SK-N-MC (cell line): ENCODE data around the gene TSPAN19.
"Not testable (repeated sequence)": the region's sequence is repeated elsewhere in the genome, so short reads cannot be mapped to it uniquely, and the experiment has no call there.

ENCODE experiments used
- DNase-seq: peaks from one replicate; pipeline ENCODE4 v3.0.0-alpha.2; 2011; ENCODE audit warnings: low read depth, low spot score
- H3K27ac ChIP-seq: fragments of 200-600 bp; sonication (generic); 2 replicates; pipeline ENCODE4 v1.5.1; 2016; ENCODE audit warnings: mixed run types
- H3K36me3 ChIP-seq: fragments of 200-600 bp; sonication (generic); 2 replicates; pipeline ENCODE4 v1.6.1; 2017; ENCODE audit warnings: antibody characterized with exemption, low read length, mixed read lengths; ENCODE audit not compliant: insufficient read depth
- H3K4me3 ChIP-seq: fragments of 200-600 bp; sonication (generic); 2 replicates; pipeline ENCODE4 v1.5.1; 2016
- H3K9ac ChIP-seq: fragments of 200-600 bp; sonication (generic); 2 replicates; pipeline ENCODE4 v1.8.0; 2017; ENCODE audit warnings: mixed run types, mixed read lengths; ENCODE audit not compliant: insufficient read length
- H3K9me3 ChIP-seq: fragments of 200-600 bp; sonication (generic); 2 replicates; pipeline ENCODE4 v1.6.1; 2017; ENCODE audit warnings: low read depth, mild to moderate bottlenecking, antibody characterized with exemption, low read length, moderate library complexity, mixed read lengths
- EZH2 ChIP-seq: fragments of 200-600 bp; sonication (generic); IDR thresholded peaks from one replicate; pipeline ENCODE4 v1.6.1; 2017; ENCODE audit warnings: antibody characterized with exemption
- FOXP2 ChIP-seq: optimal IDR thresholded peaks from 2 replicates; pipeline ENCODE3; 2011; ENCODE audit warnings: mild to moderate bottlenecking, moderate library complexity; ENCODE audit not compliant: insufficient read depth; ENCODE audit errors: extremely low read length, control extremely low read depth
- POLR2AphosphoS5 ChIP-seq: IDR thresholded peaks from 2 replicates; pipeline ENCODE4 v1.6.1; 2012; ENCODE audit warnings: mild to moderate bottlenecking, low read depth, low read length, borderline replicate concordance

TSPAN19 gene

DNA sequence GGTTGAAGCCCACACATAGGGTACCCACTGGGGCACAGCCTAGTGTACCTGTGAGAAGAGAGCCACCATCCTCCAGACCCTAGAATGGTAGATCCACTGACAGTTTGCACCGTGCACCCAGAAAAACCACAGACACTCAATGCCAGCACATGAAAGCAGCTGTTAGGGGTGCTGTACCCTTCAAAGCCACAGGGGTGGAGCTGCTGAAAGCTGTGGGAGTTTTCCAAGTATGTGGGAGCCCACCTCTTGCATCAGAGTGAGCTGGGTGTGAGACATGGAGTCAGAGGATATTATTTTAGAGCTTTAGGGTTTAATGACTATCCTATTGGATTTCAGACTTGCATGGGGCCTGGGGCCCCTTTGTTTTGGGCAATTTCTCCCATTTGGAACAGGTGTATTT, 30.5 kb downstream of the TSPAN19 start:
- DNase-seq: no peak
- H3K9ac ChIP-seq: no peak overlapping the region
- H3K4me3 ChIP-seq: no peak overlapping the region
- no peak overlapping the region for H3K27ac ChIP-seq
- H3K9me3 ChIP-seq: no peaks in the 10 kb centered on the region
- TF ChIP-seq FOXP2 (no peak), EZH2 (no peak), POLR2AphosphoS5 (no peak)
- no peaks in the 10 kb centered on the region for H3K36me3 ChIP-seq

GRCh38 chr12:85005047-85005446, 31.0 kb downstream of the TSPAN19 start:
- not testable (repeated sequence) for H3K9me3 ChIP-seq, H3K27ac ChIP-seq, H3K4me3 ChIP-seq, DNase-seq, H3K36me3 ChIP-seq, H3K9ac ChIP-seq

- TF ChIP-seq POLR2AphosphoS5 (no peak), EZH2 (no peak), FOXP2 (no peak)
- DNase-seq: no peak
Observed at GRCh38 chr12:85004204-85004603, 31.9 kb downstream of the TSPAN19 start.

DNA sequence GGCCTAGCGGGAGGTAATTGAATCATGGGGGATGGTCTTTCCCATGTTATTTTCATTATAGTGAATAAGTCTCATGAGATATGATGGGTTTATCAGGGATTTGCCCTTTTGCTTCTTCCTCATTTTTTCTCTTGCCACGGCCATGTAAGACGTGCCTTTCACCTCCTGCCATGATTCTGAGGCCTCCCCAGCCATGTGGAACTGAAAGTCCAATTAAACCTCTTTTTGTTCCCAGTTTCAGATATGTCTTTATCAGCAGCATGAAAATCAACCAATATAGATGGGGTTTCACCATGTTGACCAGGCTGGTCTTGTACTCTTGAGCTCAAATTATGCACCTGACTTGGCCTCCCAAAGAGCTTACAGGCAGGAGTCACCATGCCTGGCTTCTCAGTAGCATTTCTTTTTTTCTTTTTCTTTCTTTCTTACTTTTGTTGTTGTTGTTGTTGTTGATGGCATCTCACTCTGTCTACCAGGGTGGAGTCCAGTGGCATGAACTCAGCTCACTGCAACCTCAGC, 33.2 kb downstream of the TSPAN19 start:
- TF ChIP-seq EZH2: no peak
- TF ChIP-seq FOXP2: no peak
- TF ChIP-seq POLR2AphosphoS5: no peak
- DNase-seq: no peak
- H3K4me3 ChIP-seq: no peak overlapping the region
- H3K27ac ChIP-seq: no peak overlapping the region
- H3K9me3 ChIP-seq: no peaks in the 10 kb centered on the region
- H3K9ac ChIP-seq: no peak overlapping the region
- H3K36me3 ChIP-seq: no peaks in the 10 kb centered on the region

More at GRCh38 chr12:85004204-85004603, 31.9 kb downstream of the TSPAN19 start:
- no peaks in the 10 kb centered on the region for H3K9me3 ChIP-seq
- no peaks in the 10 kb centered on the region for H3K36me3 ChIP-seq
- H3K4me3 ChIP-seq: no peak overlapping the region
- no peak overlapping the region for H3K9ac ChIP-seq
- H3K27ac ChIP-seq: no peak overlapping the region

- no peak for TF ChIP-seq EZH2
- TF ChIP-seq POLR2AphosphoS5: no peak
- no peak for TF ChIP-seq FOXP2
- DNase-seq: no peak
- H3K9ac ChIP-seq: no peak overlapping the region
Observed at GRCh38 chr12:85000729-85001128, 35.3 kb downstream of the TSPAN19 start.

DNA sequence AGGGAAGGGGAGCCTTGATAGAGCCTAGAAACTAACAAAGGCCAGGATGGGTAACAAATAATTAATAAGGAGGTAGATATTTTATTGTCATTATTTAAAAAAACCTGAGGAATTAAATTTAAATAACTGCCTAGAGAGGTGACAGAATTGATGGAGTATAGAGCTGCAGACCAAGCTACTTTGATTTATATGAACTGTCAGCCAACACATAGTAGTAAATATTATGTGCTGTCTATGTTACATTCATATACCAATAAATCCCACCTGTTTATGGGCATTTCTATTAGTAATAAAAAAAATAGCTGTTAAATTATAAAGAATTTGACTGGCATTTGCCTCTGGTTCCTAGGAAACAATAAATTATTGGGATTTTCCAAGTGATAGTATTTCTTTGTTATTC, 37.7 kb downstream of the TSPAN19 start:
- DNase-seq: no peak
- no peak for TF ChIP-seq FOXP2
- TF ChIP-seq POLR2AphosphoS5: no peak
- no peak for TF ChIP-seq EZH2
- Histone ChIP-seq H3K27ac (no peak overlapping the region), H3K9ac (no peak overlapping the region), H3K9me3 (no peaks in the 10 kb centered on the region), H3K36me3 (no peaks in the 10 kb centered on the region), H3K4me3 (no peak overlapping the region)

More at GRCh38 chr12:85000729-85001128, 35.3 kb downstream of the TSPAN19 start:
- H3K36me3 ChIP-seq: no peaks in the 10 kb centered on the region
- no peak overlapping the region for H3K4me3 ChIP-seq
- no peak overlapping the region for H3K27ac ChIP-seq
- no peaks in the 10 kb centered on the region for H3K9me3 ChIP-seq

DNA sequence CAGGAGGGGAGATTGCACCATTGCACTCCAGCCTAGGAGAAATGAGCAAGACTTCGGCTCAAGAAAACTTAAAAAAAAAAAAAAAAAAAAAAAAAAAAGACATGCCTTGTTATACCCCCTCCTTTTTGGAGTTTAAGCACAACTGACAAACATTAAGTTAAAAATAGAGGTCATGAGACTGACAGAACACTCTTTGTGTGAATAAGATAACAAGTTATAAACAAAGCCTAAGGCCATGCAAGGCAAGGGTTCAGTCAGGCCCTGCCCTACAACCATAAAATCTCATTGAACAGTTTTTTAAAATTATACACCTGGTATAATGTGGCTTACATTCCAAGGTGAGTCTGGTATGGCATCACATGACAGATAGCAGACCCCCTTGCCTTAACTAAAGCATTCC, 39.3 kb downstream of the TSPAN19 start:
- DNase-seq: no peak
- H3K9me3 ChIP-seq: no peaks in the 10 kb centered on the region
- no peaks in the 10 kb centered on the region for H3K36me3 ChIP-seq
- no peak overlapping the region for H3K27ac ChIP-seq
- no peak for TF ChIP-seq FOXP2
- TF ChIP-seq EZH2: no peak
- no peak for TF ChIP-seq POLR2AphosphoS5
- H3K4me3 ChIP-seq: no peak overlapping the region
- no peak overlapping the region for H3K9ac ChIP-seq

- H3K9ac ChIP-seq: no peak overlapping the region
- no peaks in the 10 kb centered on the region for H3K9me3 ChIP-seq
- TF ChIP-seq EZH2 (no peak), FOXP2 (no peak), POLR2AphosphoS5 (no peak)
- H3K27ac ChIP-seq: no peak overlapping the region
- no peak overlapping the region for H3K4me3 ChIP-seq
- H3K36me3 ChIP-seq: no peaks in the 10 kb centered on the region
- no peak for DNase-seq
Observed at GRCh38 chr12:84995641-84996040, 40.4 kb downstream of the TSPAN19 start.

DNA sequence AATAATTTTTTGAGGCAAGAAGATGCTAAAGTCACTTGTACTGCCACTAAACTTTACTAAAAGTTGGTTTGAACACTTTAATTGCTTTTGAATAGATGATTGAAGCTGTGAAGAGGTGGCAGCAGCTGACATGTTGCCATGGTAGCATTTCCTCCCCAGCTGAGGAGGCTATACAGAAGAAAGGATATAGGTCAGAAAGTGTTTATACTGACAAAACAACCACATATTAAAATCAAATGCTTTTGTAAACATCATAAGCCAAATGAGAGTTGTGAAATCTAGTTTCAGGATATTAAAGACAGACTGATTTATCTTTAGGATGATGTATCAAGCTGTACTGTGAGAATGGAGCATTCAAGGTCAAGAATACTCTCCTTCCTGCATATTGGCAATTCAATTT, 41.7 kb downstream of the TSPAN19 start:
- no peak overlapping the region for H3K27ac ChIP-seq
- no peak overlapping the region for H3K4me3 ChIP-seq
- no peak for DNase-seq
- H3K9me3 ChIP-seq: no peaks in the 10 kb centered on the region
- no peak overlapping the region for H3K9ac ChIP-seq
- no peak for TF ChIP-seq EZH2
- no peak for TF ChIP-seq FOXP2
- no peak for TF ChIP-seq POLR2AphosphoS5
- H3K36me3 ChIP-seq: no peaks in the 10 kb centered on the region
